Measurements from ENCODE around the gene ARRB1.

DNA sequence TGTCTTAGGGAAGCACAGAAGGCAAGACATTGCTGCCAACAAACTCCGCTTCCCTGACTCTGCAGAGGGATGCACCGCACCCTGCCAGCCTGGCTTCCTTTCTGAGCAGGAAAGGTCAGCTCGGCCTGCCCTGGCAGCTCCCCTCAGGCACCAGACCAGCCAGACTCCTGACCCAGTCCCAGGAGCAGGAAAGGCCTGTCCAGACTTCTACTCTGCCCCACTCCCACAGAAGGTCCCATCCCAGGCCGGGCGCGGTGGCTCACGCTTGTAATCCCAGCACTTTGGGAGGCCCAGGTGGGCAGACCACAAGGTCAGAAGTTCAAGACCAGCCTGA, 17.7 kb downstream of the ARRB1 start:
- TF ChIP-seq CREB1 (IDR thresholded peaks at IDR 0.05) (no peak), CREB1 (CRISPR knock-in tag; IDR thresholded peaks at IDR 0.05) (no peak), SOX6 (IDR thresholded peaks at IDR 0.05) (no peak), SOX6 (CRISPR knock-in tag; IDR thresholded peaks at IDR 0.05) (no peak)
